Measurements from ENCODE around the gene MIGA2.
"Not testable (repeated sequence)": the region's sequence is repeated elsewhere in the genome, so short reads cannot be mapped to it uniquely, and the experiment has no call there.

The MIGA2 gene

GRCh38 chr9:129027685-129028191 lies 8.7 kb upstream of the MIGA2 start:
- DNase-seq (ENCODE audit: extremely low read depth, low read depth), result no peak
- TF ChIP-seq CTCF (IDR thresholded peaks at IDR 0.05; ENCODE audit: low read depth, low read length, missing control alignments), result no peak
- H3K4me3 ChIP-seq (replicated peaks; ENCODE audit: low read depth, low read length), result peak overlapping the region; percentile 62

GRCh38 chr9:129028192-129028966 lies 8.0 kb upstream of the MIGA2 start, which contains the start of gene SH3GLB2:
SH3GLB2 (minus strand) TSS chr9:129028331; CDS start chr9:129028154, 177 bp downstream.
- DNase-seq (ENCODE audit: extremely low read depth, low read depth), result peak; percentile 64
- peak; percentile 77 for TF ChIP-seq CTCF (IDR thresholded peaks at IDR 0.05; ENCODE audit: low read depth, low read length, missing control alignments)
- peak within 1 kb of the TSS; percentile 62 for H3K4me3 ChIP-seq (replicated peaks; ENCODE audit: low read depth, low read length)

- DNase-seq (ENCODE audit: extremely low read depth, low read depth), result no peak
- TF ChIP-seq CTCF (IDR thresholded peaks at IDR 0.05; ENCODE audit: low read depth, low read length, missing control alignments), result no peak
- H3K4me3 ChIP-seq (replicated peaks; ENCODE audit: low read depth, low read length), result no peak overlapping the region
Observed at GRCh38 chr9:129030191-129030590, 6.2 kb upstream of the MIGA2 start.

GRCh38 chr9:129031514-129031913 lies 4.9 kb upstream of the MIGA2 start:
- no peak for DNase-seq (ENCODE audit: extremely low read depth, low read depth)
- no peak for TF ChIP-seq CTCF (IDR thresholded peaks at IDR 0.05; ENCODE audit: low read depth, low read length, missing control alignments)
- no peak overlapping the region for H3K4me3 ChIP-seq (replicated peaks; ENCODE audit: low read depth, low read length)

GRCh38 chr9:129032541-129033159 lies 3.8 kb upstream of the MIGA2 start:
- H3K4me3 ChIP-seq (replicated peaks; ENCODE audit: low read depth, low read length), result no peak overlapping the region
- TF ChIP-seq CTCF (IDR thresholded peaks at IDR 0.05; ENCODE audit: low read depth, low read length, missing control alignments), result no peak
- DNase-seq (ENCODE audit: extremely low read depth, low read depth), result no peak

GRCh38 chr9:129033216-129033615 lies 3.2 kb upstream of the MIGA2 start:
- no peak for DNase-seq (ENCODE audit: extremely low read depth, low read depth)
- no peak for TF ChIP-seq CTCF (IDR thresholded peaks at IDR 0.05; ENCODE audit: low read depth, low read length, missing control alignments)
- no peak overlapping the region for H3K4me3 ChIP-seq (replicated peaks; ENCODE audit: low read depth, low read length)

- DNase-seq (ENCODE audit: extremely low read depth, low read depth), result not testable (repeated sequence)
- H3K4me3 ChIP-seq (replicated peaks; ENCODE audit: low read depth, low read length), result peak overlapping the region; percentile 95
Observed at GRCh38 chr9:129035838-129036237, 588 bp upstream of the MIGA2 start.

Measured in HFF-Myc (cell line).